SK-N-DZ (cell line): ENCODE measurements around the gene NOL3.

Experiments
- DNase-seq: peaks from one replicate; pipeline ENCODE4 v3.0.0-alpha.2; 2015; ENCODE audit warnings: low spot score
- small RNA-seq, 2 experiments: library from RNA; depleted of rRNA; stranded (forward); fragments of <200 nt; gene quantifications; one replicate each; pipeline ENCODE3, GENCODE V24; 2014

The NOL3 gene

DNA sequence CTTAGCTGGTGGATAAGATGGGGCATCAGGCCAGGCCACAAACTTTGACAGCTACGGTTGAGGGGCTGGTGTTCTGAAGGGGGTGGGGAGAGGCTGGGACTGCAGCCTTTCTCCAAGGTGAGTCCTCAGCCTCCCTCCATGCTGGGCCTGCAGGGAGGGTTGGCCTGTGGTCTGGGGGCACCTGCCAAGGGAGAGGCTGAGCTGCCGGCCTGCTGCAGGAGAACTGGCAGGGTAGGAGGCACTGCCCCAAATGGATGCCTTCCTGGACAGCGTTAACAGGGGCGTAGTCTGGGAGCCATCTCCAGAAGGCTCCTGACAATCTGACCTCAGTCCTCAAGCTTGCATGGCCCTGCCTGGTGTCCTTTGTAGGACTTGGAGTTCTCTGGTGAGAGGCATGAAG lies 33.7 kb downstream of the NOL3 start:
- DNase-seq, result no peak

DNA sequence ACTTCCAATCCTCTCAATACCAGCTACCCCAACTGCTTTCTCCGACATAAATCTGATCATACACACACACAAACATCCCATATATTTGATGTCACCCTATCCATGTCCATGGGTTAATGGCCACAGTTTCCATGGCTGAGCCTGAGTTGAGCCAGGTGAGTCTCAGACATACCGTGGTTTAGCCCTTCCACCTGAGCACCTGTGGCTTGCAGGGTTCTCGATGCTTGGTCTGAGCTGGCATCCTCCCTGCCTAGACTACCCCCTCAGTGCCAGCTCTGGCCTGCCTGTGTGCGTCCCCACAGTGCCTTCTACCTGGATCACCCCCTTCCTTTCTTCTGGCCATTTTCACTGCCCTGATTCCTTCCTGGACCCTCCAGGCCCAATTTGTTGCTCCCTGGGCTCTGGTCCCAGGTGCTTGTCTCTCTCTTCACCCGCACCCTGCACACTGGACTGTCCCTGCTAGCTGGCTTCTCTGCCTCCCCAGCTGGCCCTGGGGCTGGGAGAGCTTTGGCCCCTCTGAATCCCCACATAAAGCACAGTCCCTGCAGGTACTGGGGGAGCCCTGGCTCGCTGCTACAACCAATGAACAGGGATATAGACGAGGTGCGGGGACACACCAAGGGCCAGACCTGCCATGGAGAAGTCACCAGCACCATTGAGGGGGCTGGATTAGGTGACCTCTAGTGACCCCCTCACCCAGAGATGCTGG lies 35.9 kb downstream of the NOL3 start:
- DNase-seq, result no peak

DNA sequence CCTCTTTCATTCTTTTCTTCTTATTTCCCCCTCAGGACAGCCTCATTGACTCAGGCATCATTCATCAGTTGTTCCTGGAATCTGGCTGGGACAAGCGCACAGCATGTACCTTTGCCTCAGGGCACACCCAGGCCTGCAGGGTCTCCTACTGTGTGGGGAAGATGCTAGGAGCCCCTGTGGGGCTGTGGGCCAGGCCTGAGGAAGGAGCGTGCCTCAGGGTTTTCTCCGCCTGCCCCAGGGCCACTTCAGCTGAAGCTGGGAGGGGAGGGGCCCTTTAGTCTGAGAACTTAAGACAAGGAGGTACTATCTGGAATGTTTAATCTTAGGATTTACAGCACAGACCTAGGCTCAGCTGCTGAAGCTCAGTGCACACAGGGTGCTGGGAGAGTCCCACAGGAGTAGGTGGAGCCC lies 36.5 kb downstream of the NOL3 start:
- DNase-seq, result no peak

DNA sequence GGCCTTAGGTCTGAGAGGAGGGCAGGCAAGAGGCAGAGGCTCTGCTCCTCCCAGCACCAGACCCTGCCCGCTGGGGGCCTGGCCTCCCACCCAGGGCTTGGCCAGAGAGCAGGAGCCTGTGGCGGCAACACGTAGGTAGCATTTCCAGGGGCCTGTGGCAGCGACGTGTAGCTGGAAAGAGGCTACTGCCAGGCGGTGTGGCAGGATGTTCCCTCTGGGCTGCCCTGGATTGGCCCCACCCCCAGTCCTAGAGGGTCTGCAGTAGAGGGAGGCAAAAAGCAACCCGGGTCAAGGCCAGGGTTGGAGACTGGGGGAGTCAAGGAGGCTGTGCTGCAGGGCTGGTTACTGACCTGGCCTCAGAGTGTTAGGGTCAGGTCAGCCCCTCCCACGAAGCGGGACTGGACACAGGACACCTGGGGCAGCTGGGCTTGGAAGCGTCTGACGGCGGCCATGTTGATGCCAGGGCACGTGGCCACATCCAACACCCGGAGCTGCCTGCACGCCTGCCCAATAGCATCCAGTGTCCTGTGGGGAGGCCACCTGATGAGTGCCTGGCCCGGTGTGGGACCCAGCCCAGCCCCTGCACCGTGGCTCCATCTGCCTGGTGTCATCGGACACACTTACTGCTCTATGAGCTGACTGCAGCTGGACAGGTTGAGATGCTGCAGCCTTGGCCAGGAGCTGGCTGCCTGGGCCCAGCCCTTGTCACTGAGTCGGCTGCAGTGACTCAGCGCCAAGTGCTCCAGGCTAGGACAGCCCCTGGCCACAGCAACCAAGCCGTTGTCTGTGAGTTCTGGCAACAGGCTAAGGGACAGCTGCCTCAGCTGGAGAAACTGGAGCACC lies 37.1 kb downstream of the NOL3 start:
- DNase-seq, result no peak

DNA sequence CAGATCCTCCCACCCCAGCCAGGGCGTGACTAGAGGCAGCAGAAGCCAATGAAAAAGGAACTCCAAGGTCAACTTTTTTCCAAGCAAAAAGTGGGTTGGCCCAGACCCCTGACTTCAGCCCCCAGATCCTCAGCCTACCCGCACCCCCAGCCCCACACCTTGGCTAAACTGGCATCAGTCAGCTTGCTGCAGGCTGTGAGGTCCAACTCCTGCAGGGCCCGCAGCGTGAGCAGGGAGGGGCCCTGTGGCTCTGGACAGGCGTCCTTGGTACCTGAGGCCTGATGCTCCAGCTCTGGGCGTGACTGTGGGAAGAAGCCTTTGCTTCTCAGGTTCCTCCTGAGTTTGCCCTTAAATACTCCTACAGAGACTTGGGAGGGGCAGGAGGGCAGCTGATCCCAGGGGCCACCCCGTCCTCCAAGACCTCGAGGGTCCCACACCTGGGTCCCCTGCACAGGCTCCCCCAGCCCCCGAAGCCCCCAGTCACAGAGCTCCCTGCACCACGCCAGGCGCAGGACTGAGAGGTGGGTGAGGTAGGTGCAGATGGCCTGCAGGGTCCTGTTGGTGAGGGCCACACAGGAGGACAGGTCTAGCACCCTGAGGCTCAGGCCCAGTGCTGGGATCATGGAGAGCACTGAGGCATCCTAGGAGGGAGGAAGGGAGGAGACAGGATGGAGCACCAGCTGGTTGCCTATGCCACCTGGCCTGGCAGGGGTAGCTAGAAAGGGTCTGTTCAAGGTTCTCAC lies 38.0 kb downstream of the NOL3 start:
- no peak for DNase-seq

DNA sequence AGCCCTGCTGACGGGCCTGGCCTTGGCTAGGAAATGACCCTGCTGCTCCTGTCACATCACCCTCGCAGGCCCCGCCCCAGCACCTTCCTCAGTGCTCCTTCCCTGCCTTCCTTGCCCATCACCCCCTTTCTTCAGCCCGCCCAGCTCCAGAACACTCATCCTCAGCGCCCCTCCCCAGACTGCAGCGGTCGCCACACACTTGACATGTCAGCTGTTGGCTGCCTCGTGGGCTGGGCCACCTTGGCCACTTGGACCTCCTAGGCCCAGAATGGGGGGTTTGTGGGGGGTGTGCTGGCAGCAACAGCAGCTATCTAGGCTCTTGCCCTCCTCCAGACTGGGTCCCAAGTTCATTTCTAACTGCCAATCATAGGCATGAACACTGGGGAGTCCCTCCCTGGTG lies 39.2 kb downstream of the NOL3 start:
- no peak for DNase-seq

DNA sequence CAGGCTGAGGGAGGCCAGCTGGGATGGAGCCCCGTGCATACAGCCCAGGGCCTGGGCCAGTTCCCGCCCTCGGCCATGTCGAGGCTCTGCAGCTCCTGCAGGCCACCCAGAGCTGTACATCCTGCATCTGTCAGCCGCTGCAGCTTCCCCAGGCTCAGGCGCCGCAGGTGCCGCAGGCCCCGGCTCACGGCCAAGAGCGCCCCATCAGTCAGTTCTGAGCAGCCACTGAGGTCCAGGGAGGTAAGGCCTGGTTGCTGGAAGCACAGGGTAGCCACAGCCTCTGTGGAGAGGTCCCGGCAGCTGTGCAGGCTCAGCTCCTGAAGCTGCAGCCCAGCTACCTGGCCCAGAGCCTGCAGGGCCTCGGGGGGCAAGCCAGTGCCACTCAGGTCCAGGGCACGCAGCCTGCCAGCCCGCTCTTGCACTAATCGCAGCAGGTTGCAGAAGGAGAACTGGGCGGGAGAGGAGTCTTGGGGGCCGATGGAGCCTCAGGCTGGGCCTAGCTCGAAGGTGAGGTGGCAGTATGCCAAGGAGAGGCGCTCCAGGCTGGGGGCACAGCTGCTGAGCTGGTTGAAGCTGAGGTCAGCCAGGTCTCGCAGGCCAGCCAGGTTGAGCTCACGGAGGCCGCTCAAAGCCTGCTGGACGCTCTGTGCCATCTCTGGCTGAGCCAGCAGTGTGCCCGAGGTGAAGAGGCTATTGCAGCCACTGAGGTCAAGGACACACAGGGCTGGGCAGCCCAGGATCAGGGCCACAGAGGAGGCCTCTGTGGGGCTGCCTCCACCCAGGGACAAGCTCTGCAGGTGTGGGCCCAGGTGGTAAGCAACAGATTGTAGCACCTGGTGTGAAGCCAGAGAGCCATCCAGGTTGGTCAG lies 40.0 kb downstream of the NOL3 start:
- DNase-seq, result peak; percentile 71

DNA sequence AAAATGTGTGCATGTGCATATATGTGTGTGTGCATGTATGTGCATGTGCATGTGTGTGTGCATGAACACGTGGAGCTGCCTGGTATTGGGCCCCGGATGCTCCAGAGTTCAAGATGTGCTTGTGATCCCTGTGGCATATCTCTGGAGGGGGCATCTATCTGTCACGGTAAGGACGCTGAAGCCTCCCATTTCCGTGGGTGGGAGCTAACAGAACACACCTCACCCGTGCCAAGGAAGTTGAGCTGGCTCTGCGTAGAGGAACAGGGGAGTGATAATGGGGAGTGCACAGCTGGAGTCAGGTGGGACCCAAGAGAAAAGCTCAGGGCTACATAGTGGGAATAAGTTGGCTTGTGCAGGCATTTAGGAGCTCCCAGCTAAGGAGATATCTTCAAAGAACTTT lies 41.3 kb downstream of the NOL3 start:
- DNase-seq, result no peak

DNA sequence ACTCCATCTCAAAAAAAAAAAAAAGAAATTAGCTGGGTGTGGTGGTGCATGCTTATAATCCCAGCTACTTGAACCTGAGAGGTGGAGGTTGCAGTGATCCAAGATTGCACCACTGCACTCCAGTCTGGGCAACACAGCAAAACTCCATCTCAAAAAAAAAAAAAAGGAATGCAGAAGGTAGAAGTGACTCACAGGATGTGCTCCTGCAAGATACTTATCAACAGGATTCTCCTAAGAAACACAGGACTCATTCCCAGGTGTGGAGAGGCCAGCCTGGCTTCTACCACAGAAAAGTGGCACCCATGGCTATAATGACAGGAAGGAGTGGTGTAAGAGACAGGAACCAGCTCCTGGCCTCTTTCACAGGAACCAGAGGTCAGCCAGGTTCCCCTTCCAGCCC lies 42.4 kb downstream of the NOL3 start:
- no peak for DNase-seq

DNA sequence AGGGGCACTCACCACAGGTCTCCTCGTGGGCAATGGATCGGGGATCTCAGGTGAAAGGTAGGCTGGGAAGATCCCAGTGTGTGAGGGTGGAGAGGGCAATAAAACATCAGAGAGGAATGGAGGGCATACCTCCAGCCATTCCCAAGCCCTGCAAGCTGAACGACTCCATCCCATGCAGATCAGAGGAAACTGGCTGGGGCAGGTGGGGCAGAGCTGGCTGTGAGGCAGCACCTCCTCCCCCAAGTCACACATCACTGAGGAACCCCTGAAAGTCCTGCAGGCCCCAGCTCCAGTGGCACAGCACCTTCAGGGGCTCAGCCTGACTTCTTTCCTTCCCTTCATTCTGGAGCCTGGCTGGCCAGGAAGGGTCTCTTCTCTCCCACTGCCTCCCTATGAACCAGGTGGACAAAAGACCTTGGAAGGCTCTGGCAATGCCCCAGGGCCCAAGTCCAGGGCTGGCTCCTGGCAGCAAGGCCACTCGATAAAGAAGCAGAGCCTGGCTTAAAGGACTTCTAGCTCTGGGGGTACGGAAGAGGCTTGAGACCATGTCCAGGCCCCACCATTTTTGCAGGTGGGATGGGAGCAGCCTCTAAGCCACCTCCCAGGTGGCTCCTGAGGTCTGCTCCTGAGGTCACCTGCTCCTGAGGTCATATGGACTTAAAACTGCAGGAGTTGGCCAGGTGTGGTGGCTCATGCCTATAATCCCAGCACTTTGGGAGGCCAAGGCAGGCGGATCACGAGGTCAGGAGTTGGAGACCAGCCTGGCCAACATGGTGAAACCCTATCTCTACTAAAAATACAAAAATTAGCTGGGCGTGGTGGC lies 43.1 kb downstream of the NOL3 start:
- no peak for DNase-seq

DNA sequence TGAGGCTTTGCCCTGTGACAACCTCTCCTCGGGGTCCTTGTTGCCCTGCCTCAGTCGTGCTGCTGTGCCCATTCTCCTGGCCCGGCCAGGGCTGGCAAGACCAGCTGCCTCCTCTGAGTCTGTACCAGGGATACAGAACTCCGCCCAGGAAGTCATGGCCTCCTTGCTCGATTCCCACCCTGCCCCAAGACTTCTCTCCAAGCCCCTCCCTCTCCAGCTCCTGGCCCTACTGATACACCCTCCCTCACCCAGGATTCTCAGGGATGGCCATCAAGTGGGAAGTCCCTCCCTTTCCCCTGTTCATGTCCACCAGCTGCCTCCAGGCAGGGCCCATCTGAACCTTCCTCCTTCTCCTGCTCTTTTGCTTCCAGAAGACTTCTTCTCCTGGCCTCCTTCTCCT lies 45.4 kb downstream of the NOL3 start:
- DNase-seq, result no peak

DNA sequence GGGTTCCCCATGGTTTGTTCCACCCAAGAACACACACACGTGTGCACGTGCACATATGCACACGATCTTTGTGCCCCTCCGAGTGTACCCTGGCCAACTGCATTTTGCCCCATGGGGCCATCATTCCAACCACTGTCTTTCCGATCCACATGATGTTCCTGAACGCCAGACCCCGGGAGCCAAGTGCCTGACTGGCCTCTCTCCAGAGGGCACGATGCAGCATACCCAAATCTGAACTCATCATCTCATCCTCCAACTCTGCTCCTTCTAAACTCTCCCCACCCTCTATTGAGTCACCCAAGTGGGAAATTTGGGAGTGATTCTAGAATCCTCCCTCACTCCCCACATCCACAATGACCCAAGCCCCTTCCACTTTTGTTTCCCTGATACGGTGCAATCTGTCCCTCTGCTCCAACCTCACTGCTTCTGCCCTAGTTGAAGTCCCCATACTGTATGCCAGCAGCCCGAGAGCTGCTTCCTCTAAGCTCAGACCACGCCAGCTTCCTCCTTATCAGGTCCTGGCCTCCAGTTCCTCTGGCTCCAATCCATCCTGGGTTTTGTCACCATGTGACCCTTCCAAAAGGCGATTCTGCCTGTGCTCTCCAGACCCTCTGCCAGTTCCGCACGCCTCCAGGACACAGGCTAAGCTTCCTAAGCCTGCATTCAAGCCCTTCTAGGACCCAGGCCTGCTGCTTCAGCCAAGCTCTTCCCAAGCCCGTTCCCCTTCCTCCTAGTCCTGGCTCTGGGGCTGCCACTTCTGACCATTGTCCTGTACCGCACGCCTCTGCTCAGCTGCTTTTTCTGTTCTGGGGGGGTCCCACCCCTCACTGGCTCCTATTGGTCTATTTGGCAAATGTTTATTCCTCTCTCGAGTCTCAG lies 46.5 kb downstream of the NOL3 start:
- no peak for DNase-seq

DNA sequence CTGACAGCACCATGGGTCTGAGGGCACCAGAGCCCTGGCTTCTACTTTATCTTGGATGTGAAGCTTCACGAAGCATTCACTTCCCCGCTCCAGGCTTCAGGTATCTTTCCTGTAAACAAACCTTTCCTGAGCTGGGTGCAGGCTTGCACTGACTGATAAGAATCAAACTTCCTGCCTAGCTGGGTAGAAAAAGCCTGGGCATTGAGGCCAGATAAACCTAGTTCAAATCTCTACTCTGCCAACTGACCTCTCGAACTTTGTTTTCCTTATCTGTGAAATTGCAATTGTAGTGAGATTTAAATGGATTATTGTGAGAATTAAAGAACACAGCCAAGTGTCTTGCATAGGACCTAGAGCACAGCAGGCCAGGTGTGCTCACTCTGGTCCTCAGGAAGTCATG lies 53.7 kb downstream of the NOL3 start:
- DNase-seq, result no peak

Small RNAs within 50 kb of the gene (small RNA-seq; reads per million reads assigned to genes)
- gene MIR328, result 0.18 to 0.40 reads per million in 2 experiments
